Measurements from ENCODE around the gene SFXN2.
"Not testable (repeated sequence)": the region's sequence is repeated elsewhere in the genome, so short reads cannot be mapped to it uniquely, and the experiment has no call there.

The SFXN2 gene, protein sequence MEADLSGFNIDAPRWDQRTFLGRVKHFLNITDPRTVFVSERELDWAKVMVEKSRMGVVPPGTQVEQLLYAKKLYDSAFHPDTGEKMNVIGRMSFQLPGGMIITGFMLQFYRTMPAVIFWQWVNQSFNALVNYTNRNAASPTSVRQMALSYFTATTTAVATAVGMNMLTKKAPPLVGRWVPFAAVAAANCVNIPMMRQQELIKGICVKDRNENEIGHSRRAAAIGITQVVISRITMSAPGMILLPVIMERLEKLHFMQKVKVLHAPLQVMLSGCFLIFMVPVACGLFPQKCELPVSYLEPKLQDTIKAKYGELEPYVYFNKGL

GRCh38 chr10:102714621-102715455 is at the start of gene SFXN2:
Gene SFXN2 (plus strand): TSS chr10:102714636. CDS start chr10:102726637, 12,001 bp downstream.
- DNase-seq, result peak; percentile 13

- no peak for DNase-seq
These were observed 48.4 kb upstream of the SFXN2 start for GRCh38 chr10:102665904-102666509.

- DNase-seq, result not testable (repeated sequence)
These were observed 47.0 kb upstream of the SFXN2 start for GRCh38 chr10:102667411-102667810.

- no peak for DNase-seq
These were observed 45.9 kb upstream of the SFXN2 start for GRCh38 chr10:102668326-102669107.

DNA sequence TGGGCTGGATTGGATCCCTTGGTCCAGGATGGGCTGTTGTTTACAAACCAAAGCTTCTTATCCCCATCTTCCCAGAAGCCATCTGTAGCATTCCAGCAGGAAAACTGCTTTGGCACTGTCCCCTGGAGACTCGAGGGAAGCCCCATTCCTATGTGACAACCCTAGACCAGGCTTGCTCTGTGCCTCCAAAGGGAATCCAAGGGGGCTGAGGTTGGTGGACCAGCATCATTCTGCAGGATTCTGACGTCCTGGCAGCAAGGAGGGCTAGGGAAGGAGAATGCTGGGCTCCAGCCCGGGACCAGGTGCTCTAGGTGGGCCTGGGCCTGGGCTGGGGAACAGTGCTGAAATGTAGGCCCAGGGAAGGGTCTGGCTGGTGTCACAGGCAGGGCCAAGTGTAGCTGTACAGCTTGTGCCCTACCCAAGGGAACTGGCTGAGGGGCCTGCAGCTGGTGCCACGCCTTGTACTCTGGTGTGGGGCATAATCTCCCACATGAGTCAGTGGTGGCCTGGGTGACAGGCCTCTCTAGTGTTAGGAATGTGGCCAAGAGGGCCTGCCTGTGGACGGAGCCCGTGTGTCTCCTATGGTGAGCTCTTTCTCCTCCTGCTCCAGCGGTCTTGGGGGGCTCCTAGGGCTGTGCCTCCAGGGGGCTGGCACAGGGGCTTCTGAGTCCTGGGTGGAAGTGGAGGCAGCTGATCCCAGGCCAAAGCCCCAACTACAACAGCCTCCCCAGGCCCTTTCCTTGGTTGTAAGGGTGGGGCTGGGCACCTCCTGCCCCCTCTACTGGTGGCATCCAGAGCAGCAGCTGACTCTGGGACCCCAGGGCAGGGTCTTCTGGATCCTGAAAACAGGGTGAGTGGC is 45.0 kb upstream of the SFXN2 start:
- DNase-seq, result peak; percentile 53

DNA sequence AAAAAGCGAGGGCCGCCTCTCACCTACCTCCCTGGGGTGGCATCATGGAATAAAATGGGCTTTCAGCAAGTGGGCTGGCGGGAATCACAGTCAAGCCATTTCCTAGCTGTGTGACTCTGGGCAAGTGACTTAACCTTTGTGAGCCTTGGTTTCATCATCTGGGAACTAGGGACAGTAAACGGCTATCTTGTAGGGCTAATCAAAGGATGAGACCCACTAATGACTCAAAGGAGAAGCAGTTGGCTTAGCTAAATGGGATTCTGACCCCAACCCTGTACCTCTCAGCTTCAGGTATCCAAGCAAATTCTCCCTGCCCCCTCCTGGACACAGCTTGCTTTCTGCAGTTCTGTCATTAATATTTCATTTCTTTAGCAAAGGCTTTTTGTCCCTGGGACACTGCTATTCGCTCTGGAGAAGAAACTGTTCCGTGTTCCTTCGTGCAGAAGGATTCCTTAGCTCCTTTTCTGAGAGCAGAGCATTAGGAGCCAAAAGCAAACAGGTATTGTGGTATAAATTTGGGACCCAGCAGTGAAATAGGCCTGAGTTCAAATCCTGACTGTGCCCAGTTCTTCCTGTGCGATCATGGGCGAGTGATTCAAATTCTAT is 44.3 kb upstream of the SFXN2 start:
- DNase-seq, result no peak

DNA sequence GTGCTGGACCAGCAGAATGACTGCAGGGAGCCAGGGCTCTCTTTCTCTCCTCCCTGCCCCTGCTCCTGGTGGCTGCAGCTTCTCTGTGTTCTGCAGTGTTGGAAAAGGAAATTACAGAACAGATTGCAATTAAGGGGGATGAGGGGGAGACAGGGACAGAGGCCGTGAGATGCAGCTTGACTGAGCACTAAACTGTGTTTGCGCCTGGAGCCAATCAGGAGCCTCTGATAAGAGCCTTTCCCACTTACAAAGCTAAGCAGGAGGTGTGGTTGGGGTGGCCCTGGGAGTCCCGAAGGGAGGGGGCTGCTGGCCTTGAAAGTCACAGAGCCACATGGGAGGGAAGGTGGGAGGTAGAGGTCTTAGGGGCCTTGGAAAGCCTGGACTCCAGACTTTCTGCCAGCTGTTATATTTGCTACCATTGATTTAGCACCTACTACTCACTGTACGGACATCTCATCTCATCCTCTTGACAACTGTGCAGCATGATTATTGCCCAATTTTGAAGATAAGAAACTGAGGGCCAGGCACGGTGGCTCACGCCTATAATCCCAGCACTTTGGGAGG is 43.5 kb upstream of the SFXN2 start:
- DNase-seq, result no peak

GRCh38 chr10:102673236-102673818 is 41.1 kb upstream of the SFXN2 start:
- DNase-seq, result no peak

DNA sequence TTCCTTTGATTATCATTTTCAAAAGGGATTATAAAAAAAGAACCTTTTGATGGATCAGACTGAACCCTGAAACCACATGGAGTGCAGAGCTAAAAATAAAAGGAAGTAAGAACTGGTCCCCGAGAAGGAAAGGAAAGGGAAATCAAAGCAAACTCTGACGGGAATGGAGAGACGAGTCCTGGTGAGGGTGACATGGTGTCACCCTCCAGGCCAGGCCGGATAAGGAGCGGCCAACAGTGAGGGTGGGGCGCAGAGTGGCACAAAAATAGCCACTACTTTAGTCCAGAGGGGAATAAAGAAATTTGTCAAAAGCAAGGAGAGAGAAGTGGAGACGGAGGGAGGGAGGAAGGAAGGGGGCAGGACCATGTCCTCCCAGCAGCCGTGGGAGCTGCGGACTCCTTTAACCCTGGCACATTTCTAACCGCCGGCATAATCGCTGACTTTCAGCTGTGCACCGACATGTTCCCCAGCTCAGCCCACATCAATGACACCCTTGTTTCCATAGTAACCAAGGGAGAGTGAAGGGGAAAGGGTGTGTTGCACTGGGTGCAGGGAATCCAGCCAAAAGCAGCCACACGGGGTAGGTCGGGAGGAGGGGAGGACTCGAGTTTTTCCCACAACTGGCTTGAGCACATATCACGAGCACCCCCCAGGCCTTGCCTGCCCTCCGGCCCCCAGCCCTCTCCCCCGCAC is 40.5 kb upstream of the SFXN2 start:
- peak; percentile 44 for DNase-seq

DNA sequence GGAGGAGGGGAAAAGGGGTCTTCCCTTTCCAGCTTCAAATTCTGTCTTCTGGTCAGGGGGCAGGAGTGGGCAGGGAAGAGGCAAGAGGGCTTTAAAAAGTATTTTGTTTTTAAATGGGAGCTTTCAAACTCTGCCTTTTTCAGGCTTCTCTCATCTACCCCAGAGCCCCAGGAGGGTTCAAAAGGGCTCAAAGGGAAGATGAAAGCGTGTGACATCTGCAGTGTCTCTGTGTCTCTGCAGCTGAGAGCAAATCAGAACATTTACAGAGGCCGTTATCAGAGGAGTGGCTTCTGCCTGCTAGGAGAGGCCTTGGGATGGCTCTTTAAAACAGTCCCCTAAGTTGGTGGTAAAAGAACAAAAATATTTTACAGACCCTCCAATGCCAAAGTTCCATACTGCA is 39.9 kb upstream of the SFXN2 start:
- DNase-seq, result no peak

GRCh38 chr10:102675011-102675665 is 39.3 kb upstream of the SFXN2 start:
- no peak for DNase-seq

GRCh38 chr10:102675666-102676533 is 38.5 kb upstream of the SFXN2 start:
- DNase-seq, result peak; percentile 84

DNA sequence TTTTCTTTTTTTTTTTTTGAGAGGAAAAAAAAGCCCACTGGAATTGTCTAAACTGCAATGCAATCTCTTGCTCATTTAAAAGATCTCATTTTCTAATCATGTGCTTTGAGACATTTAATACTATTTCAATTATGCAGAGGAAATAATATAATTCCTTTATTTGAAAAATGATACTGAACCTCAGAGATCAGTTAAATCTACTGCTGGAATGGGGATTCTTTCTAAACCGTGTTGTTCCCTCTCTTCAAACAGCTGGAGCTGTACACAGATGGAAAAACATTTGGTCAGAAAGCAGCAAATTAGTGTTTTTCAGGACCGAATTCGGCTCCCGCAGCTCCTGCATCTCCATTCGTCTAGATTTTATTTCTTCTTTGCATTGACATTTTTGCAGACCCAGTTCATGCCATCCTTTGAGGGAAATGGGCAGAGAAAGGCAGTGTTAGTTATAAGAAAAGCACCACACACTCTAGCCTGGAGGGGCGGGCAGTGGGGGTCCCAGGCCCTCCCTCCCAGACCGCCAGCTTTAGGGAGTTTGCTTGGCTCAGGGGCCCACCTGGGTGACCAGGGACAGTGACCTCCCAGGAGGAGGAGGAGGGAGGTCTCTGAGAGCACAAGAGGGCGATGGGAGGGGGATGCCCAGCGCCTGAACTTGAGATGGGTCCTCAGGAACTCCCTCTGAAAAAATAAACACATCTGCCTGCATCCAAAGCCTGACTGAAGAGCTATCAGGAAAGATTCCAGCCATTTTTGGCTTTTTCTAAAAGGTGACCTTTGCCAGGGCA is 37.7 kb upstream of the SFXN2 start:
- DNase-seq, result no peak

DNA sequence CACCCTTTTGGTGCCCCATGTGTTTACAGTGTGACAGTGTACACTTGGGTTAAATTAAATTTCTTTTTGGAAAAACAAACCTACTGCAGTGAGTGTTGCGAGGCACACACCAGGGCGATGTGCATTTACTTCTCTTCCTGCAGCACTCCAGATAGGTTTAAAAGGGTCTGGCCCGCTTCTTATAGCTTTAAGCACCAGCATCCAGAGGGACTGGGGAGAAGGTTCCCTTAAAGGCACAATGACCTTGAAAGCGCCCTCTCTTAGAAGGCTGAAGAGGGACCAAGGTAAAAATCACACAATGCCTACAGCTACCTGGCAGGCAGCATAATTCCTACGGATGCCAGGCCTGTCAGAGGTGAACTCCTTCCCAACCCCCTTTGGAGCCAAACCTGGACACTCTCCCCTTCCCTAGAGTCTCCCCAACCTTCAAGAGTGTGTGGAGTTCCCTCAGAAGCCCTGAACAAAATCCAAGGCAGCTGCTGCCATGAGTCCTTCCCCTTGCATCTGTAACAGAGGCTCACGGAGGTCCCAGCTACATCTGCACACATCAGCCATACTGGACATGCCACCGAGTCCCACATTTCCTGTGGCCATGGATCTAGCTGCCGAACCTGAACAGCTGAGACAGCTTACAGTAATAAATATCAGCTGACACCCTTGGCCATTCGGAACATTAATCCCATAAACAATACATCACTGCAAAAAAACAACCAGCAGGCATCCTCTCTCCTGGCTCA is 36.9 kb upstream of the SFXN2 start:
- no peak for DNase-seq

- DNase-seq, result no peak
These were observed 36.4 kb upstream of the SFXN2 start for GRCh38 chr10:102678068-102678400.

- peak; percentile 39 for DNase-seq
These were observed 35.6 kb upstream of the SFXN2 start for GRCh38 chr10:102678842-102679289.

DNA sequence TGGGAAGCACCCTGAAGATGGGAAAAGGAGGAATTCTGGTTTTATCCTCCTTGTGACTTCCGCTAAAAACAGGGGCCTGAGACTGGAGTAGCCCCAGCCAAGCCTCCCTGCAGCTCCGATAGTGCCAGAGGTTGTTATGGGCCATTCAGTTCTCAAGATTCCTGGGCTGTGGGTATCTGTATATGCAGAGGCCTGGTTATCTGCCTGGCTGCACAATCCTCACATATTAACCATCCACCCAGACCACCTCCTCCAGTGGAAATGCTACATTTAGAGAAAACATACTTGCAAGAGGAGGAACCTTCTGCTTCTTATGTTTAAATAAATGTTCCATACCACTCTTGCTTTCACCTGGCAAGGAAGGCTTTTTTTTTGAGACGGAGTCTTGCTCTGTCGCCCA is 34.8 kb upstream of the SFXN2 start:
- no peak for DNase-seq

Measured in HCEC 1CT (cell line).